HG03045 (cell line): Measurements from ENCODE around the gene PRRX1.

Experiments
- ATAC-seq: cut with Tn5 transposase; IDR thresholded peaks from one replicate; pipeline ENCODE4 v1.9.1; 2021; ENCODE audit warnings: mild to moderate bottlenecking, moderate library complexity; ENCODE audit not compliant: unreplicated experiment

The PRRX1 gene

GRCh38 chr1:170663404-170664092 is 383 bp upstream of the PRRX1 start:
- ATAC-seq, result no peak

DNA sequence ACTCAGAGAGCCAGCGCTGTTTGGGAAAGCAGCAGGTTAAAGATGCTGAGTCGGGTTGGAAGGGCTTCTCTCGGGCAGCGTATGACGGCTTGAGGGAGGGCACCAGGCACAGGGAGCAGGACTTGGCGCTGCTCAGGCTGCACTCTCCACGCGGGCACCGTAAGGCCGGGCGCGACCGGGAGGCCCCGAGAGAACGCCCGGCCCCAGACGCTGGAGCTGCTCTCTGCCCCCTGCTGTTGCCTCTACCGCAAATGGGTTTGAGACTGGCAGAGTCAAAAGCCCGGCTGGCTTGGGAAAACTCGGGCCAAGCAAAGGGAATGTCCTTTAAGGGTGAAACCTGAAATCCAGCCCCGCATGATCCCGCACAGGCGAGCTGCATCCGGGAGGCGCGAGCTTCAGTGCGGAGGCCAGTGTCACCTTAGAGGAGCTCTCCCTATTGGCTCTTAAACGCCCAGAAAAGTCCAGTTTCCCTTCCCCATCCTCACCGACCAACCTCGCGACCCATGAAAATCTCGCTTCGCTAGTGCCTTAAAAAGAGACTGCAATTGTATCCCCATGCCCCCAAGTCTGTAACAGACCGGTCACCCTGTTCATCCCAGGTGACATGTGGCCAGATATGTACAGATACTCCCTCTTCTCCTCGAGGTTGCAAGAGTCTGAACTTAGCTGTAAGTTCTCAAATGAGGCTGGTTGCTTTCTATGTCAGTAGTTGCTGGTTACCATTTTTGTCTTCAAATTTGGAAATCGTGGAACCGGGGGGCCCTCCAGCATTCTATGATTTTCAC is 1.1 kb downstream of the PRRX1 start:
- no peak for ATAC-seq

- no peak for ATAC-seq
Observed at GRCh38 chr1:170665629-170666028, 1.7 kb downstream of the PRRX1 start.

DNA sequence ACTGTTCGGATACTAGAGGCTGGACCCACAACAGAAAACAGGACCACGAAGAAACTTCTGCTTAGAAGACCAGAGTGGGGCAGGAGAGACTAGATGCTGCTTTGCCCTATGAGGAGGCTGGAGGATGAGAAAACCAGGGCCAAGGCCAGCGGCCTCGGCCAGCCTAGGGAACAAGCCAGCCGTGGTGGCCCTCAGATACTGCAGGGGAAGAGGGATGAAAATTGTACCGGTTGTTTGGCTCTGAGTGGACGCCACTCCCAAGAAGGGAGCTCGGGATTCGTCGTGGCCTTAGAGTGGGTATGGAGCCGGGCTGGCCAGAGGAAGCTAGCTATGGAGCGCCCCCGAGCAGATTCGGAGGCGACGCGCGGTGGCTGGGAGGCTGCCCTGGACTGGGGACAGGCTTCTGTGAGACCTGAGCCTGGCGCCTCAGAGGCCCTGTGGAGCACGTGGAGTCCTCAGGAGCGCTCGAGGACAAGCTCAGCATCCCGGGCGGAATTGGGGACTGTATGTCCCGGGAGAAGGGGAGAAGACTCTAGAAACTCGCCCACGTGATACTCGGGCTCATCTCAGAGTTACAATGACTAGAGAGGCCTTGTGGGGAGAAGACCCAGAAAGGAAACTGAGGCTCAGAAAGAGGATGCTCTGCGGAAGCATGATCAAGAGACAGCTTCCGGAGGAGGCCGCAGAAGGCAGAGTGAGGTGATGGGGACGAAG is 2.8 kb downstream of the PRRX1 start:
- ATAC-seq, result no peak

GRCh38 chr1:170668209-170669106 is 4.5 kb downstream of the PRRX1 start:
- ATAC-seq, result no peak

DNA sequence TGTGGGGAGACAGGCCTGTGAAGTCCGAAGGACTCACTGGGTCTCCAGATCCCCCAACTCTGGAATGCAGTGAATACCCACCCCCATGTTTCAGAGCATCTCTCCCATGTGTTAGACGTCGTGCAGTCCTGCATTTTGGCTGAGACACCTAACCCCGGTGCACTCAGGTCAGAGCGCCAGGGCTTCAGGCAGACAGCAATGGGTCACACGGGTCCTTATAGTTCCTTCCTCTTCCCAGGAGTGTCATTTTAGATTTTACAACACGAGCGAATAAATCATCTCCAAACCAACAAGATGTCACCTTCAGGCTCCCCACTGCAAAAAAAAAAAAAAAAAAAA is 5.1 kb downstream of the PRRX1 start:
- ATAC-seq, result no peak

GRCh38 chr1:170669586-170670530 is 5.9 kb downstream of the PRRX1 start:
- ATAC-seq, result no peak

GRCh38 chr1:170670802-170671628 is 7.1 kb downstream of the PRRX1 start:
- ATAC-seq, result no peak

DNA sequence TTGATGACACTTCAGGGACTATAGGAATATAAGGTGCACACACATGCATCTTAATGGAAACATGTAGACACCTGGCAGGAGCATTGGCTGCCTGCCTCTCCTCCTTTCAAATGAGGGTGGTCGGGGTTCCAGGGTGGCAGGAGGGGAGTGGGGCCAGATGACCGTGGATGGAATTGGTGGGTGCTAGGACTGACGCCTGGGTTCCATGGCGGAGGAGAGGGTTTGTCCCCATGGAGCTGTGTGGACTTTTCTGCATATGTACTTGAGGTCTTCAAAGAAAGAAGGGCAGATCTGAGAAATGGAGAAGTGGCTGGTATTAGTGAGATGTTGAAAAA is 7.7 kb downstream of the PRRX1 start:
- no peak for ATAC-seq

GRCh38 chr1:170672316-170672715 is 8.4 kb downstream of the PRRX1 start:
- no peak for ATAC-seq

- ATAC-seq, result no peak
Observed at GRCh38 chr1:170674239-170674638, 10.3 kb downstream of the PRRX1 start.

DNA sequence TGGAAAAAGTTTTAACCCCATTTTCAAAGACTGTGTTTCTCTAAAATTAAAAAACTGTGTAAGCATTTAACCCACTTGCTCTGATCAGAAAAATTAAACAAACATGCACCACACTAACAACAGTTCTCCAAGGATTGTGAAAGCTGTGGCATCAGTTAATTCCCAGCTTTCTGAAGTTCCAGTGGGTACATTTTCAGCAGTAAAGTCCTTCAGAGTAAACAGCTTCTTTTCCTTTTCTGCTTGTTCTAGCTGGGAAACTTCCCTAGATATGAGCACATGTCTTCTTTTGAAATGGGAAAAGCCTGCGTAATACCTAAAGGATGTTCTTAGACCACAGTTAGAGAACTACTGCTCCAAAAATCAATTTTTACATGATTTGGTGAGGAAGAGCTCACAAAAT is 11.1 kb downstream of the PRRX1 start:
- ATAC-seq, result no peak

- no peak for ATAC-seq
Observed at GRCh38 chr1:170675865-170676264, 11.9 kb downstream of the PRRX1 start.

- no peak for ATAC-seq
Observed at GRCh38 chr1:170676628-170677027, 12.7 kb downstream of the PRRX1 start.

DNA sequence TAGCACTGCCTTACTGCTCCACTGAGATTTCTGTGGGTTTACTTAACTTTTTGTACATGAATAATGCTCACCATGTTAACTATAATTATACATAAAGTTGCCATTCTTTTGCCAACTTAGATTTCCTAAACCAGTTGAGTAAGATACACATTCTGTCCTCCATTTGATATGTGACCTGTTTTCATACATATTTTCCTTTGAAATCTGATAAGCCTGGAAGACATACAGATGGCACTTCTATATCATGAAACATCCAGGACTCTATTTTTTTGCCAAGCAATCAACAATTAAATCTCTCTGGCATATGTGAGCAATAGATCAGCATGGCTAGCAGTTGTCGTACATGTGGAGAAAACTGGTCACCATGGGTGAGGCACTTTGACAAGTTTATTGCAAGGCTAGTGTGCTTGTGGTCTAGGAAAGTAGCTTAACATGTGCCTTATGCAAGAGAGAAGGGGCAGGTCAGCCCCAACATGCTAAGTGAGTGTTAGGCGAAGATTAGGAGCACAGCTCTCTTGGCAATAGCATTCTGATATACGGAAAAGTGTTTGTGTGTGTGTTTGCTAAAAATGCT is 14.2 kb downstream of the PRRX1 start:
- ATAC-seq, result no peak

GRCh38 chr1:170680428-170680827 is 16.5 kb downstream of the PRRX1 start:
- no peak for ATAC-seq

- no peak for ATAC-seq
Observed at GRCh38 chr1:170682169-170682568, 18.2 kb downstream of the PRRX1 start.

DNA sequence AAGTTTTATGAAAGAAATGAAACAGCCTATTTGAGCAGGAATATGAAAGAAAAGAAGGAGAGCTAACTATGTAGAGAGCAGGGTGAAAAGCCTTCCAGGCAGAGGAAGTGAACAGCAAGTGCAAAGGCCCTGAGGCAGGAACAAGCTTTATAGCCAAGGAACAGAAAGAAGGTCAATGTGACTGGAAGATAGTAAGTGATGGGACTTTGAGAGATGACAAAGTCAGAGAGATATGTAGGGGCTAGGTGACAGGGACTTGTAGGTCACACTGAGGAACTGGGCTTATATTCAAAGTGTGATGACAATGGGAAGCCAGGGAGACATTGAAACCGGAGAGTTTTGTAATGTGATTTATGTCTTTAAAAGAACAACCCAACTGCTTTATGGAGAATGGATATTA is 18.9 kb downstream of the PRRX1 start:
- ATAC-seq, result no peak

- no peak for ATAC-seq
Observed at GRCh38 chr1:170685166-170685565, 21.2 kb downstream of the PRRX1 start.
